Stimulated activated CD8-positive, alpha-beta memory T cell treated with anti-CD3 and anti-CD28 coated beads, Interleukin-2, amount 100 ng/mL, for 48 hours (primary cell): Measurements from ENCODE around the gene PDZRN3.

ENCODE experiments used
- DNase-seq, 2 donors: peaks; one replicate each; pipeline ENCODE4 v3.0.0-alpha.2; 2020; ENCODE audit warnings: low read depth in 2 of 2

Gene PDZRN3

DNA sequence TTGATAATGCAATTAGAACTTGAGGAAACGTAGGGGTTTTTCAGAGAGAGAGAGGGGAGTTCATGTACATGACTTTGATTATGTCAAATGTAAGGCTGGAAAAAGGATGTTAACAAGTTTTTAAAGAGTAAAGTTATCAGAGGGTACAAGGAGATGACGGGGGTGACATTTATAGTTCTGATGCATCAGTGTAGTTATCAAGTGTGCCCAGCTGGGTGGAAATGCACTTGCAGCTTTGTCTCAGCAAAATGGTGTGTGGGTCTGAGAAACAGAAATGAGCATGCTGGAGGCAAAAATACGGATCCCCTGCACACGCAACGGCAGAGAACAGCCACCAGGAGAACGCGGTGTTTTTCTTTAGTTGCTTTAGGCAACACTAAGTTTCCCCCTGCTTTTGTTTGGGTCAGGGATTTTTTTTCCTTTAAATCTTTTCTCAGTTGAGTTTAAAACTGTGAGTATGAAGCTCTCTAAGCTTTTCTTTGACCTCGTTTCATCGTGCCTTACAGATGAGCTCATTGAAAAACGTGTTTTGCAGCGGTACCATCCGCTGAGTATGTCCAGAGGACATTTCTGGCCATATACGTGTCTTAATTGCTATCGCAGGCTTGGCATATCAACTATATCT lies 205.4 kb downstream of the PDZRN3 start:
- no peak for DNase-seq

DNA sequence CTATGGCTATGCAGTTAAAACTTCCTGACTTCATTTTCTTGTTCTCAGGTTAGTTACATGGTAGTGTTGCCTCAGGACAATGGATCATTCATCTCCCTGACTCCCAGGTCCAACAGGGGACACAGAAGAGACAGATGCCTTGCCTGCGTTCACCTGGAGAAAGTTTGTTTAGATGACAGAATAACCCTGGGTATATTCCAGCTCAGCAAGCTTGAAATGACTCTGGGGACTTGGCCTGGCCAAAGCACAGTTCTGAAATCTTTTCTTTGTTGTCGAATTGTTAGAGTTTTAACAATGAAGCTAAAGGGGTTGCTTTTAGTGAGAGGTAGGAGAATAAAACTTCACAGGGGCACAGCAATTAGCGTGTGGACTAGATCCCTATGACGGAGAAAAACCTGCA lies 206.1 kb downstream of the PDZRN3 start:
- no peak for DNase-seq

DNA sequence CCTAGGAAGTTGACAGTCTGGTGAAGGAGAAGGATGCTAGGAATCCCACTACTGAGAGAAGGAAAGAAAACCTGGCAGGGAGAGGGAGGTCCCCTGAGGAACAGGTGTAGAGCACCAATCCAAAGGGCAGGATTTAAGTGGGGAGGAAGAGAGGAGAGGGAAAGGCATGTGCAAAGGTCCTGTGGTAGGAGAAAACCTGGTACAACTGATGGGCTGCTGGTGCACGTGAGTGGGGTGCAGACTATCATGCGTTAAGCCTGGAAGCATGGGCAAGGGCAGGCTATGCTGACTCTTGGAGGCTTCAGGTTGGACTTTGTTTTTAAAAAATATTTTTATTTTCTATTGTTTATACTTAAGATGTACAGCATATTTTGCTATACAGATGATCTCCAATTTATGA lies 209.6 kb downstream of the PDZRN3 start:
- no peak for DNase-seq

DNA sequence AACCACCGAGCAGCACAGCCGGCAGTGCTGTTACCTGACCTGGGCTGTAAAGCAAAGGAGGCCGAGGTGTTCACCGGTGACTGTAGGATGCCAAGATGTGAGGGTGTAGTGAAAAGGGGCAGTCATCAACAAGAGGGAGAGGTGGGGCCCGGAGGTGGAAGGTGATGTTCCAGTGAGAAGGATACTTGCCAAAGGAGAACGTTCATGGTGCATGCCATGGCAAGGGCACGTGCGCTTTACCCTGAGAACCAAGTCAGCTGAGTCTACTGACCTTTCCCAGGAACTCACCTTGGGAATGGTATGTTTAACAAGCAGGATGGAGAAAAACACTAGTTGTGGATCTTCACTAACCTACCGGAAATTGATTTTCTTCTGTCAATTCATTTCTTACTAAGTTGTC lies 211.1 kb downstream of the PDZRN3 start:
- DNase-seq, result no peak

DNA sequence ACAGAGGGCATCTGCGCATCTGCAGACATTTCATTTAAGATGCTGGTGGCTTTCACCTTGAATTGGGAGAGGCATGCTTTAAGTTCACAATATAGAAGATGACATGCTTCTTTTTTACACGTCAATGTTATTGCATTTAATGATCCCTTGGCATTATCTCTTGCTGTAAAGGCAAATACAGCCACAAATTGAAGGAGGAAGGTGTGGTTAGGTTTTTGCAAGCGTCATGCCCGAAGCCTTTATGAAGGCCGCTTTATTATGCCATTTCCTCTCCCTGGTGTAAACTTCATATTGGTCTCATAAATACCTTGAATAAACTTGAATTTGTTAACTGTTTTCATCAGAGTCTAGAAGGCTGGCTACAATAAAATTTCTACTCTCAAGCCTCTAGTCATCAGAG lies 212.7 kb downstream of the PDZRN3 start:
- DNase-seq, result no peak

DNA sequence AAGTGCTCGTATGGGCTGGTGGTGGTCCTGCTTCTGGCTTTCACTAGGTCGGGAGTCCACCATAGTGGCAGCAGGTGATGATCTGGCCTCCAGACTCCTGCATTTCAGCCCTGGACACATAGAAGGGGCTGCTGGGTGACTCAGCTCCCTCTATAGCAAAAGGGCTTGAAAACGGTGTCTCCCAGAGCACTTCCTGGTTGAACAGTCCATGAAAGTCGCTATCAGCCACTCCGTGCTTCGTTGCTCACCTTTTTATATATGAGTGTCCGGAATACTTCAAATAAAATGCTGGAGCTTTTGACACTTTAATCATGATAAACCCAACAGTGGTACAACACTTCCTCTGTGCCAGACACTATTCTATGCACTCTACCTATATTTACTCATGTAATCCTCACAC lies 213.2 kb downstream of the PDZRN3 start:
- DNase-seq, result no peak

DNA sequence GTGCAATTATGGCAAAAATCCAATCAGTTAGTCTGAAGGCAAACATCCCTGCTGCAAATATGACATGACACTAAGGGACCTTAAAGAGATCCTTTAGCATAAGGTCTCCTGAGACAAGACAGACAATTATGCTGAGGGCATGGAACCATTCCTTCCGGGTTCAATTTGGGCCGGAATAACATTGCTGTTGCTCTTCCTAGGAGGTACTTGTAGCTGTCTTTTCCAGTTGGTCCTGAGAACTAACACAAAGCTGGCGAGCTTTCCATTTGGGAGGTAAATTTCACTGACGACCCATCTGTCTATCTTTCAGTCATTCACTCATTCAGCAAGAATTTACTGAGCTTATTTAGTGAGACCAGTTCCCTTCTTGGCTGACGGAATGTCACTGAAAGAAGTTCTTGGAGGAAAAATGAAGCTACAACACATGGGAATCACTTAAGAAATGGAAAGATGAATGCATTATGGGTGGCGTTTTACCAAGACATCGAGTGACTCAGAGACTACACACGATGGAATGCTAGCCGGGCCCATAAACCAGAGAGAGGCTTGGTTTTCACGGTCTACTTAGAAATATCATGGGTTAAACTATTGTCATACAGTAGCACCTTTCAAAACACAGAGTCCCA lies 215.5 kb downstream of the PDZRN3 start:
- no peak for DNase-seq

DNA sequence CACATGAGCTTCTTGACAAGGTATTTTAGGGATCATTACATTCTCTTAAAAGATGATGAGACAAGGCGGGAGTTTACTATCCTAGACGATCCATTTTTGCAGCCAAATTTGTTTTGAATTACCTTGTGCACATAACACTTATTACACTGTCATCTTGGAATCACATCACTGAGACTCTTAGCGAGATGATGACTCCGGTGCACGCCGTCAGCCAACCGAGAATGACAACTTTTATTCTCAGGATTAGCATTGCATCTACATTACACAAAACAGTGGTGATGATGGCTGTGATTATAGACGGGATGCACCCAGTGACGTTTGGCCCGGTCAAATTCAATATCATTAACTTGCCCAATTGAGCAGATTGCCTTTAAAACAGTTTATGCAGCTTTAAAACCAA lies 216.1 kb downstream of the PDZRN3 start:
- no peak for DNase-seq

DNA sequence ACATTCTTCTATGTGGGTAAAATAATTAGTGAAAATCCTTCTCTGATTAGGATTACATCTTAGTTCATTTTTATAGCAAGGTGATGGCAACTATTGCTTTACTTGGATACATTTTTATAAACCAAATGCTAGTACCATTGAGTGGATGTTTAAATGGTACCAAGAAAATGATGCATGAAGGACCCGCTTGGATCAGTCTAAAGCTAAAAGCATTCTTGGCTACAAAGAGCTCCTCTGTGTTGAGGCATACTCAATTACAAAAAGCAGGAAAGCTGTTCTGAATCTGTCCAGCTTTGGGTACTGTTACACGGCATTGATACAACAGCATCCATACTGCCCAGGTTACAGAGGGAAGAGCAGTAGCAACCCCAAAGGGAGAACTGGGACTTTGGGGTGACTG lies 217.2 kb downstream of the PDZRN3 start:
- DNase-seq, result no peak

DNA sequence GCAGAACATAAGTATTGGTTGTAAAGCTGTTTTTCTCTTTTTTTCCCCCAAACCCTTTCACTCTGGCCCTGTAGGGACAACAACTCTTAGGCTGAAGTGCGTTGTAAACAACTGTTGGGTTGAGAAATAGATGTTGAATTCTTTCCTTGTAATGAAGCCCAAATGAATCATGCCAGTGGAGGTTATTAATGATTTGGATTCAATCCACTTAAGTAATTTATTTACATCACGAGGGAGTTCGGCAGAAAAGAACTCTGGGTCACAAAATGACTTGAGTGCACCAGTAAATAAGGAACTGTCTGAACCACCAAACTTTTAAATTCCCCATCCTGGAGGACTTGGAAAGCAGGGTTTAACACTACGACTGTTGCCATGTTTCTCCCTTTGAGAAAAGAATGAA lies 218.9 kb downstream of the PDZRN3 start:
- no peak for DNase-seq

DNA sequence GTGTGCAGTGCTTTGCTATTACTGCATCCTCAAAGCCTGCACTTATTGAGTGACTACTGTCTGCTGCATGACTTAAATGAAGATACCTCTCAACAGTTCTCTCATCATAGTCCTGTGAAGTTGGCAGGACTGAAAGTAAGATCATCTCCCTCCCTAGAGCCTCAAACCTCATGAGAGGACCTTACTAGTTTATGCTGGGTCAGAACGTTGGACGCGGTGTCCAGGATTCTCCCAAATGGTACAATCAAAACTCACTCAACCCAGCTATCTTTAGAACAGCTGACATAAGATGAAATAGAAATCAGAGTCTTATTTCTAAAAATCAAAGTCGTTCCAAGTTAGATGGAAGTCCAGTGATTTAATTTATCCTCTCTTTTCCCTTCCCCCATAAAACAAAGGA lies 219.7 kb downstream of the PDZRN3 start:
- DNase-seq, result no peak

DNA sequence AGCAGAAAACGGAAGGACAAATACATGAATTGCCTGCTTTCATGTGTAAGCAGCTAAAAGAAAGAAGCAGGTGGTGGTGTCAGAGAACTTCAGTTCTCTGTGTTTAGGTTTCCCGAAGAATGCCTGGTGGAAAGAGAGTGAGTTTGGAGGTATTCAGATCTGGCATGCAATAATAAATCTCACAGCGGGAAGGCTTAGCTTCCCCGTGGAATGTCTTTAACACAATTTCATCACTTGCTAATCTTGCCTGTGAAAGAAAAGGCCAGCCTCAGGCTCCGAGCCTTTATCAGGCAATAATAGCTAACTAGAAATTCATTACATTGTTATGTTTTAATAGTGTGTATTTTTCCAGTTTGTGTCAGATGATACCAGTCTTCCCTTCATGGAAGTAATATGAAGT lies 220.3 kb downstream of the PDZRN3 start:
- no peak for DNase-seq

DNA sequence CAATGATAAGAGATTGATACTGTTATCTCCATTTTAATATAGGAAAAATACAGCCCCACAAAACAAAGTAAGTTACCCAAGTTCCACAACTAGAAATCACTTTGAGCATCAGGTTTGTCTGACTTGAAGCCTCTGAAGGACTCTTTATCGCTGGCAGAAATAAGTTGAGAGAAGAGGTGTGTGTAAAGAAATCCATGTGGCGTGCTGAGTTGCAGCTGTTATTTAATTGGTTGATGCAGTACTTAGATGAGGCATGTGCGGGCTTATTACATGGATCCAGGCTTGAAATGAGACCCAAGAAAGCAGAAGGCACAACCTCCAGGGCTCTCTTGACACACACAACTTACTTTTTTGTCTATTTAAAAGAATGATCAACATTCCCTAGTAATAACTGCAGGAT lies 221.3 kb downstream of the PDZRN3 start:
- DNase-seq, result no peak

DNA sequence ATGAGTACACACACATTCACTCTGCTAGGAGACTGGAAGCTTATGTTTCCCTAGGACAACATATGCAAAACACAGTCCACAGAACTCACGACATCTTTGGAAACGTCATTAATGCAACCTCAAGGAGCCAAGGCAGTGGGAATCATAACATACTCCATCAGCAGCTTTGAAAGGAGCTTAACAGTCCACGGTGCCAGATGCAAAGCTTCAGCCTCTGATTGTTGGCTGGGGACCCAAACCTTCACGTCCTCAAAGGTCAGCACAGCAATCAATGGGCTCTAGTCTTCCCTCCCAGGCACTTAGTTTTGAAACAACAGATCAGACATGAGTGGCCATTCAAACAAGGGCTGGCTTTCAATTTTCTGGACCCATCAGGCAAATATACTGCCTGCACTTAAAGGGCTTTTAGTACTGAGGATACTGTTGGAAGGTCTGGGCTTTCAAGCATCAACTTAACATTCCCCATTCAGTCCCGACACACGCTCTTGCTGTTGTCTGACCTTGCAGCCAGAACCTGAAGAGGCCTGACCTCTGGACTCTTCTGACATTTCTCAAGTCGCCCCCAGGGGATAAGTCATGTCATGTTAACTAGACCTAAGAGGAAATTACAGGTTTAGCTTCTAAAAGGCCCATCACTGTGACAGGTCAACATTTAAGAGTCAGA lies 223.0 kb downstream of the PDZRN3 start:
- DNase-seq, result no peak

DNA sequence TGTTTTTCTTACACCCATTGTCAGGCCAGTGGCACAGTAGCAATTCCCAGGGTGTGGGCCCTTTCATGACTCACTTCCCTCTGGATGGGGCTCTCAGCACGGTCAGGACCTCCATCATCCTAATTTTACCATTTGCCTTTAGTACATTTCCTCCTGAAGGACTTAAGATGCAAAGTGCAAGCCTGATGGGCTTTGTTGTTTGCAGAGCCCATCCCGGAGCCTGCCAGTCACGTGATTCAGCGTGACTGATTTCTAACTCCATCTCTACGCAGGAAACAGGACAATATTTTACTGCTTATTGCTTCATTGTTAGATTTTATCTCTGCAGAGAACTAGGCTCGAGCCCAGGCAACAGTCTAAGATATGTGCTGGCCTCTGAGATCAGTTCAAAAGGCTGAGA lies 223.7 kb downstream of the PDZRN3 start:
- DNase-seq, result no peak

DNA sequence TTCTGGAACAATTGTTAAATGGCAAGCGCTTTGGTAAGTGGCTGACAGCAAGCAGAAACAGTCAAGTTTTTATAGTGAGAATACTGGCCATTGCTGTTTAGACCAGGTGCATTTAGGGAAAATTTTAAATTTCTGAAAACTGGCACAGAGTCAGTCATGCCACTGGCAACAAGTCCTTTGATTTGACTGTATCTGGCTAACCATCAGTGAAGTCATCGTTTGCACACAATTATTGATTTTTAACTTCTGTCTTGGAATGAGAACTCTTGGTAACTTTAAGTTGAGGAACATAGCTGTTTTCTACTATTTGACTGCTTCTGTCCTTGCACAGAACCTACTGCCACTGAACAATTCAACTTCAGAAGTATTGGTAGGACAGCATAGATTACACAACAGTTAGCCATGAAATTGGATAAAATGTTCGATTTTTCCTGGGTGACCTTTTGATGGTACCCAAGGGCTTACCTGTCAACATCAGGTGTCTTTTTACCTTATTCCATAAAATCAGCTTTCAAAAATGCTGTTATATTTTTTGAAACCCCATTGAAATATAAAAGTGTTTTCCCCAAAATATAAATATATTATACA lies 225.0 kb downstream of the PDZRN3 start:
- no peak for DNase-seq

DNA sequence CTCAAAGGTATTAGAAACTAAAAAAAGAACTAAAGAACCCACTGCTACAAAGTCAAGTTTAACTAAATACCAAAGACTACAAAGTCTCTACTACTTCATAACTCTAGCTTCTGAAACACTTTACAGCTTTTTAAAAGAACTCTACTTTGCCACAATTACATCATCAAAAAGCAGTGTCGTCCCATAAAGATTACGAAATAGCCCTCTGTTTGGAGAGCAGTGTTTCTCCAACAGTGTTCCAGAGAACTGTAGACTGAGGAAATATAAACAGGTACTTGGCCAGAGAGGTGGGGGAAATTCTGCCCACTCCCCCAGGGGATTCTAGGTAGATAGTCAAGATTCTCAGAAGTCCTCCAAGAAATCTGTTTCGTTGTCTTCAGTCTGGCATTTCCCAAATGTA lies 225.6 kb downstream of the PDZRN3 start:
- no peak for DNase-seq

DNA sequence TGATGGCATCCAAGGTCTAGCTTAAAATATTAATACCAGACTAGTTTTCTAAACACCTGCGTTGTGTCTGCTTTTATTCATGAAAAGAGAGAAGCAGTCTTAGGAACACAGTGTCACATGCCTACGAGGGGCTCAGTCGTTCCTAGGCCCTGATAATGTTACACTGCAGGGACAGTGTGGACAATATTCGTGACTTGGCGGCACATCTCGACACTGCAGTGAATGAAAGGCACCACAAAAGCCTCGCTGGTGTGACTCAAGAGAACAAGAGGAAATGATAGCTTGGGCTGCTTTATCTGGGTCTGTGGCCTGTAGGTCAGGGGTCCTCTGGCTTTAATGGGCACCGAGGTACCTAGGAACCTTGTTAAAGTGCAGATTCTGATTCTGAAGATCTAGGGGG lies 226.7 kb downstream of the PDZRN3 start:
- no peak for DNase-seq

DNA sequence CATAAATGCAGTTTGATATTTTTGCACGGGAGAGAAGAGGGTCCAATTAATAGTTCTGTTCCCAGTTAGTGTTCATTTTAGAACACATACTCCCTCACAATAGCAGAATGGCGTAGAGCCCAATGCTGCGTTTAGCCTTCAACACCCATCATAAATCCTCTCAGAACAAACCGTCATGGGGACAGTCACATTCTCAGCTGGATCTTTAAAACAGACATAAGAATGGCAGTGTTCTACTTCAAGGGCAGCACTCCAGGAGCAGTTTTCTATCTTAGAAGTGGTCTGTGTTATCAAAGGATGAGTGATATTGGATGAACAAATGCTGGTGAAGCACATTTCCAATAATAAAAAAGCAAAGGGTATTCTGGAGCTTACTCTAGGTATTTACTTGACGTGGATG lies 230.5 kb downstream of the PDZRN3 start:
- no peak for DNase-seq

DNA sequence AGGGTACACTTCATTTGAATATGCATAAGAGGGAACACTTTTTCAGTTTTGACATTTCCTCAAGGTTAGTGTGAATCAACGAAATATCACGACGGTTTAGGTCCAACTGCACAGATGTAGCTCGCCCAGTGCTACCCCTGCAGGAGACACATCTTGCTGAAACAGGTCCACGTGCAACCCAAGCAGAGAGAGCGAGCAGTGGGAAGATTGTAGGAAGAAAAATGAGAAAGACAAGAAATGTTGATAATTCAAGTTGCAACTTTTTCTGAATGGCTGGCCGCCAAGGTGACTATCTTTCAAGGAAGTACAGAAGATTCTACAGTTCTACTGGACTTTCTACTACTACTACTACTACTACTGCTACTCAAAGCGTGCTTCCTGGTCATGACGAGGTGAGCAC lies 231.7 kb downstream of the PDZRN3 start:
- no peak for DNase-seq

DNA sequence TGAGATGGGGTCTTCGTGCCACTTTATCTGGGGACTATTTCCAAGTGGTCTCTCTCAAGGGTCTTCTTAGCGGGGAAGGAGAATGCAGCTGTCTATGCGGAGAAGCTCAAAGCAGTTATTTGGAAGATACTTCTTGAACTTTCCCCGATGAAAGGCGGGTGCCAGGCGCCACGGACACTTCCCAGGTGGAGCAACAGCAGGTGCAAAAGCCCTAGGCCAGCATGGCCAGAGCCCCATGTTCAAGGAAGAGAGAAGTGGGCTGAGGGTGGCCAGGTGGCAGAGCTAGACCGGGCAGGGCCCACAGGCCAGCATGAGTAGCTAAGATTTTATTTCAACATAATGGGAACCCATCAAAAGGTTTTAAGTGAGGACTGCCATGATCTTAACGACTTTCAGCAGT lies 232.8 kb downstream of the PDZRN3 start:
- DNase-seq, result no peak

DNA sequence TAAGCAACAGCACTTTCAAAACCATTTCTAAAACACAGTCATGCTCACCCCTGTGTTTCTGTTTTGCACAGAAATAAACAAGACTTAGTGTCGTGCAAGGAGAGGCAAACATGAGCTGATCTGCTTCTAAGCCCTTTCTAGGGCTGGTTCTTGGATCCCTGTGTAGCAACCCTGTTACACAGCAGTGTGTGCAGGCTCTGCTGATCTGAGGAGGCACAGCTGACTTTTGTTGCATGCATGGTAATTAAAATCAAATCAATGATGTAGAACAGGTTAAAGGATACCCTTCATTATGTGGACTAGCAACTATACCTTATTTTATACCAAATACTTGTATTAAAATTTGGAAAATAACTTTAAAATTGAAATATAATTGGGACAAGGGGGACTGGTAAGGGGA lies 234.8 kb downstream of the PDZRN3 start:
- DNase-seq, result no peak

DNA sequence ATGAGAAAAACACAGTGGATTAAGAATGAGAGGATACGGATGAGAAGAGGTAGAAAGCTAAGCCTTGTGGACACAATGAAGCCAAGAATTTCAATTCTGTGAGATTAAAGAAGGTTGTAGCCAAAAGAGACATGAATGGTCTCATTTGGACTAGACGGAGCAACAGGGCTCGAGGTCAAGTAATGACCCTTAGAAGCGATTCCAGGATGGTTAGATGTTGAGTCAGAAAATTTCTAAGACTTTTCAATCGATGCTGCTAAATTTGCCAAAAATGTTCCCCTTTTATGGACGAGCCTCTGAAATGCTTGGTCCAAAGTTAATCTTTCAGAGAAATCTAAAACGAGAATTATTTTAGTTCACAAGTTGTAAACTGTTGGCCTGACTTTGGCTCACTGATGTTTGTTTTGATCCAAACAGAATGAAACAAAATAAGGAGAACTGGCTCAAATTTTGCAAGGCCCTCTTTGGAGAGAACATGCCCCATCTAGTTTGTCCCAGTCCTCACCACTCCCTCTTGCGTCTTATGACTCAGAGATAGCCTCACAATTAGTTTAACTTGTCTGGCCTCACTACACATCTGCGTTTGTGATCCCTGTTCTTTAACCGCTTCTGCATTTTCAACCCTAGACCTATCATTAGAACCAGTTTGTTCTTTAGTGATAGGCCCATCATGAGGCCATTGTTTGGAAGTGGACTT lies 235.5 kb downstream of the PDZRN3 start:
- DNase-seq, result no peak
